Small intestine (tissue), 7 donors: ENCODE results near the gene CCDC149. TPM values are rescaled to one million over a fixed set of nuclear protein-coding genes. Genes with fewer than 3 reads are reported as not detected.
A peak's percentile ranks its signal among the peaks of the same experiment; 100 is the strongest.

Source experiments
- DNase-seq, 2 donors: peaks; one replicate each; pipeline versions ENCODE4 v3.0.0 to v3.0.0-alpha.2; 2013
- FAIRE-seq: peaks from 2 replicates; lab custom pipeline; 2012; peaks lifted over from hg19 to GRCh38; lab: Jason Lieb, UNC
- H3K27ac ChIP-seq, 3 donors: one replicate each; pipeline ENCODE4 v1.5.1; 2013; ENCODE audit warnings: low read length in 2 of 3, mild to moderate bottlenecking in 2 of 3, control low read depth in 1 of 3, inconsistent platforms in 1 of 3, low read depth in 1 of 3, moderate library complexity in 1 of 3
- H3K27me3 ChIP-seq, 3 donors: one replicate each; pipeline ENCODE4 v1.6.1; 2013; ENCODE audit warnings: low read length in 3 of 3, inconsistent platforms in 1 of 3; ENCODE audit not compliant: control insufficient read depth in 3 of 3, insufficient read depth in 3 of 3
- H3K36me3 ChIP-seq, 3 donors: one replicate each; pipeline ENCODE4 v1.6.1; 2013; ENCODE audit warnings: low read length in 3 of 3, inconsistent platforms in 1 of 3, low read depth in 1 of 3, mild to moderate bottlenecking in 1 of 3, moderate library complexity in 1 of 3; ENCODE audit not compliant: control insufficient read depth in 3 of 3, insufficient read depth in 2 of 3
- H3K4me1 ChIP-seq, 3 donors: one replicate each; pipeline ENCODE4 v1.6.1; 2013; ENCODE audit warnings: low read length in 2 of 3, inconsistent platforms in 1 of 3, low read depth in 1 of 3, mild to moderate bottlenecking in 1 of 3, moderate library complexity in 1 of 3; ENCODE audit not compliant: control insufficient read depth in 3 of 3, insufficient read depth in 2 of 3
- H3K4me3 ChIP-seq, 3 donors: one replicate each; pipeline ENCODE4 v1.5.1; 2013; ENCODE audit warnings: low read length in 3 of 3, control low read depth in 1 of 3, inconsistent platforms in 1 of 3, low read depth in 1 of 3, mild to moderate bottlenecking in 1 of 3, moderate library complexity in 1 of 3
- H3K9me3 ChIP-seq, 2 donors: one replicate each; pipeline ENCODE4 v1.6.1; 2013; ENCODE audit warnings: low read depth in 1 of 2, low read length in 1 of 2; ENCODE audit not compliant: control insufficient read depth in 2 of 2, insufficient read depth in 1 of 2
- WGBS, 3 donors: extraction: QIAGEN DNeasy Blood & Tissue Kit; methylation state at CpG; one replicate each; pipeline ENCODE4 v1.1.7; 2013; 5-methylcytosine and 5-hydroxymethylcytosine counted together
- polyA plus RNA-seq, 4 donors: library from polyadenylated mRNA; stranded (reverse) in 3 of 4; unstranded in 1 of 4; fragments of 200-250 nt in 3 of 4; fragments of 120-200 nt in 1 of 4; gene quantifications; one replicate each; pipeline versions ENCODE4 v1.2.1 to v1.2.3, GENCODE V29; 2013
- donor health status: healthy with polysubstance abuse.
- donor health status: control.
- donor health status: control.
- donor health status: Bipolar disorder and iron deficiency.
- donor health status: healthy.

The CCDC149 gene
- polyA plus RNA-seq, 4 donors, result 2.2 to 13.2 (median 5.2) TPM

GRCh38 chr4:24923550-24923949 lies 10.7 kb upstream of the CCDC149 start:
- WGBS, 3 donors, result 62 to 83% (median 72%) methylated on average over 1 of the region's 1 CpG
- peaks cover 0 to 6% of the 10 kb centered on the region in 2 donors for H3K9me3 ChIP-seq
- H3K4me3 ChIP-seq, result no peak overlapping the region
- no peaks in the 10 kb centered on the region for H3K36me3 ChIP-seq
- H3K4me1 ChIP-seq, result no peaks in the 10 kb centered on the region
- no peak overlapping the region for H3K27ac ChIP-seq
- DNase-seq (no peak), FAIRE-seq (no peak)
- peaks cover 0 to 3% (median 0%) of the 10 kb centered on the region in 3 donors for H3K27me3 ChIP-seq

GRCh38 chr4:24923002-24923401 lies 10.2 kb upstream of the CCDC149 start:
- Histone ChIP-seq H3K36me3 (no peaks in the 10 kb centered on the region), H3K27ac (no peak overlapping the region), H3K27me3 (peaks cover 0 to 3% (median 0%) of the 10 kb centered on the region in 3 donors), H3K4me3 (no peak overlapping the region), H3K9me3 (peaks cover 0 to 6% of the 10 kb centered on the region in 2 donors), H3K4me1 (no peaks in the 10 kb centered on the region)
- DNase-seq, result no peak
- FAIRE-seq, result no peak
- WGBS, 3 donors, result 85 to 90% (median 90%) methylated on average over 2 of the region's 2 CpGs

GRCh38 chr4:24922416-24922815 lies 9.6 kb upstream of the CCDC149 start:
- no peak overlapping the region for H3K4me3 ChIP-seq

GRCh38 chr4:24921491-24921890 lies 8.6 kb upstream of the CCDC149 start:
- no peaks in the 10 kb centered on the region for H3K36me3 ChIP-seq
- no peaks in the 10 kb centered on the region for H3K4me1 ChIP-seq
- no peak overlapping the region for H3K4me3 ChIP-seq
- DNase-seq (no peak), FAIRE-seq (no peak)
- peaks cover 0 to 6% of the 10 kb centered on the region in 2 donors for H3K9me3 ChIP-seq
- peaks cover 0 to 3% (median 0%) of the 10 kb centered on the region in 3 donors for H3K27me3 ChIP-seq
- WGBS, 3 donors, result 80 to 84% (median 80%) methylated on average over 6 of the region's 6 CpGs
- no peak overlapping the region for H3K27ac ChIP-seq

More at GRCh38 chr4:24922416-24922815, 9.6 kb upstream of the CCDC149 start:
- H3K4me1 ChIP-seq, result no peaks in the 10 kb centered on the region
- H3K36me3 ChIP-seq, result no peaks in the 10 kb centered on the region
- no peak overlapping the region for H3K27ac ChIP-seq
- H3K27me3 ChIP-seq, result peaks cover 0 to 3% (median 0%) of the 10 kb centered on the region in 3 donors
- DNase-seq, result no peak
- FAIRE-seq, result no peak
- H3K9me3 ChIP-seq, result peaks cover 0 to 6% of the 10 kb centered on the region in 2 donors
- WGBS, 3 donors, result 52 to 72% (median 68%) methylated on average over 4 of the region's 4 CpGs

- DNase-seq (no peak), FAIRE-seq (no peak)
- Histone ChIP-seq H3K9me3 (peaks cover 0 to 6% of the 10 kb centered on the region in 2 donors), H3K27ac (no peak overlapping the region), H3K4me3 (no peak overlapping the region), H3K27me3 (peaks cover 0 to 3% (median 0%) of the 10 kb centered on the region in 3 donors), H3K36me3 (no peaks in the 10 kb centered on the region), H3K4me1 (no peaks in the 10 kb centered on the region)
- WGBS, 3 donors, result 89 to 93% (median 90%) methylated on average over 2 of the region's 2 CpGs
These were observed 7.2 kb upstream of the CCDC149 start for GRCh38 chr4:24920008-24920407.

GRCh38 chr4:24917076-24917856 lies 4.4 kb upstream of the CCDC149 start:
- WGBS, 3 donors, result 76 to 83% (median 83%) methylated on average over 20 of the region's 20 CpGs
- Histone ChIP-seq H3K4me1 (no peaks in the 10 kb centered on the region), H3K4me3 (no peak overlapping the region), H3K27ac (no peak overlapping the region), H3K27me3 (no peaks in the 10 kb centered on the region), H3K9me3 (peaks cover 0 to 11% of the 10 kb centered on the region in 2 donors), H3K36me3 (no peaks in the 10 kb centered on the region)
- FAIRE-seq (no peak), DNase-seq (no peak)

- DNase-seq, result peak; percentile 9 to 21
- H3K4me1 ChIP-seq, result no peaks in the 10 kb centered on the region
- no peaks in the 10 kb centered on the region for H3K27me3 ChIP-seq
- H3K9me3 ChIP-seq, result peaks cover 0 to 17% of the 10 kb centered on the region in 2 donors
- FAIRE-seq, result no peak
- H3K4me3 ChIP-seq, result no peak overlapping the region
- H3K36me3 ChIP-seq, result peaks cover 0 to 3% (median 0%) of the 10 kb centered on the region in 3 donors
- H3K27ac ChIP-seq, result no peak overlapping the region
- WGBS, 3 donors, result 62 to 77% (median 66%) methylated on average over 8 of the region's 8 CpGs
These were observed 2.5 kb upstream of the CCDC149 start for GRCh38 chr4:24915121-24915922.

GRCh38 chr4:24914460-24914859 lies 1.6 kb upstream of the CCDC149 start:
- Histone ChIP-seq H3K4me3 (no peak overlapping the region), H3K9me3 (peaks cover 0 to 20% of the 10 kb centered on the region in 2 donors), H3K36me3 (peaks cover 0 to 10% (median 0%) of the 10 kb centered on the region in 3 donors), H3K4me1 (no peaks in the 10 kb centered on the region), H3K27me3 (no peaks in the 10 kb centered on the region), H3K27ac (no peak overlapping the region)
- 83 to 91% (median 88%) methylated on average over 6 of the region's 6 CpGs for WGBS, 3 donors
- no peak for DNase-seq
- FAIRE-seq, result no peak
